ENCODE results near the gene SVIP.

- TF ChIP-seq EP300 (IDR thresholded peaks at IDR 0.05) (no peak), CTCF (IDR thresholded peaks at IDR 0.05) (no peak), POLR2A (IDR thresholded peaks at IDR 0.05) (no peak)
Measured at GRCh38 chr11:22851477-22851876, 21.9 kb upstream of the SVIP start.
